Thymus (tissue), 11 donors: Measurements from ENCODE around the gene UPK3BL2. TPM values are rescaled to one million over a fixed set of nuclear protein-coding genes. Genes with fewer than 3 reads are reported as not detected.
"Not testable (repeated sequence)": the region's sequence is repeated elsewhere in the genome, so short reads cannot be mapped to it uniquely, and the experiment has no call there.

Experiments used
- DNase-seq, 9 donors: peaks; one replicate each; pipeline ENCODE4 v3.0.0-alpha.2; 2013; ENCODE audit warnings: low spot score in 9 of 9, low read depth in 6 of 9, missing footprints in 1 of 9
- H3K27ac ChIP-seq, 2 donors: one replicate each; pipeline ENCODE4 v1.5.1; 2013; ENCODE audit warnings: control low read depth in 1 of 2, low read depth in 1 of 2, low read length in 1 of 2, mild to moderate bottlenecking in 1 of 2, moderate library complexity in 1 of 2
- H3K27me3 ChIP-seq, 2 donors: one replicate each; pipeline ENCODE4 v1.5.1; 2013; ENCODE audit warnings: low read length in 1 of 2; ENCODE audit not compliant: control insufficient read depth in 2 of 2, insufficient read depth in 1 of 2
- H3K36me3 ChIP-seq, 2 donors: one replicate each; pipeline ENCODE4 v1.5.1; 2013; ENCODE audit warnings: low read length in 1 of 2, mild to moderate bottlenecking in 1 of 2, moderate library complexity in 1 of 2; ENCODE audit not compliant: control insufficient read depth in 2 of 2, insufficient read depth in 2 of 2
- H3K4me1 ChIP-seq, 2 donors: one replicate each; pipeline ENCODE4 v1.5.1; 2013; ENCODE audit warnings: low read length in 2 of 2; ENCODE audit not compliant: control insufficient read depth in 2 of 2, insufficient read depth in 2 of 2
- H3K4me3 ChIP-seq, 2 donors: one replicate each; pipeline ENCODE4 v1.5.1; 2013; ENCODE audit warnings: low read length in 2 of 2, control low read depth in 1 of 2, mild to moderate bottlenecking in 1 of 2
- H3K9me3 ChIP-seq, 2 donors: one replicate each; pipeline ENCODE4 v1.5.1; 2013; ENCODE audit warnings: low read length in 1 of 2, mild to moderate bottlenecking in 1 of 2; ENCODE audit not compliant: control insufficient read depth in 2 of 2, insufficient read depth in 1 of 2
- WGBS: extraction: QIAGEN DNeasy Blood & Tissue Kit; methylation state at CpG from one replicate; pipeline ENCODE4 v1.1.7; 2013; 5-methylcytosine and 5-hydroxymethylcytosine counted together
- polyA plus RNA-seq: library from polyadenylated mRNA; stranded (reverse); fragments of 200-250 nt; gene quantifications from one replicate; pipeline ENCODE4 v1.2.3, GENCODE V29; 2013
- total RNA-seq: library from RNA; stranded (reverse); fragments of 120-200 nt; gene quantifications from one replicate; pipeline ENCODE4 v1.2.4, GENCODE V29; 2013
- donor health status: healthy.

UPK3BL2 gene
- total and polyA plus RNA-seq, 2 donors = 2.8 to 28.2 TPM

DNA sequence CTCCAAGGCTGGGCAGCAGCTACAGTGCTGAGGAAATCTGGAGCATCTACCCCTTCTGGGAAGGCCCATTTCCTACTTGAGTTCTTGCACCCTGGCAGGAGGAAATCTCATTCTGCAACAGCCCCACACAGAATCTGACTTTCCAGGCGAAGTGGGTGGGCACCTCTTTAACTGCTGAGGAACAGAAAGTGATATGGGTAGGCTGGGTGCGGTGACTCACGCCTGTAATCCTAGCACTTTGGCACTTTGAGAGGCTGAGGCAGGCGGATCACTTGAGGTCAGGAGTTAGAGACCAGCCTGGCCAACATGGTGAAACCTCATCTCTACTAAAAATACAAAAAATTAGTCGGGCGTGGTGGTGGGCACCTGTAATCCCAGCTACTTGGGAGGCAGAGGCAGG is 31.1 kb upstream of the UPK3BL2 start:
- not testable (repeated sequence) for H3K36me3 ChIP-seq, H3K27ac ChIP-seq, H3K4me3 ChIP-seq, H3K27me3 ChIP-seq, H3K4me1 ChIP-seq, H3K9me3 ChIP-seq, DNase-seq
- no CpG with 5 or more reads among the region's 6 CpGs for WGBS

DNA sequence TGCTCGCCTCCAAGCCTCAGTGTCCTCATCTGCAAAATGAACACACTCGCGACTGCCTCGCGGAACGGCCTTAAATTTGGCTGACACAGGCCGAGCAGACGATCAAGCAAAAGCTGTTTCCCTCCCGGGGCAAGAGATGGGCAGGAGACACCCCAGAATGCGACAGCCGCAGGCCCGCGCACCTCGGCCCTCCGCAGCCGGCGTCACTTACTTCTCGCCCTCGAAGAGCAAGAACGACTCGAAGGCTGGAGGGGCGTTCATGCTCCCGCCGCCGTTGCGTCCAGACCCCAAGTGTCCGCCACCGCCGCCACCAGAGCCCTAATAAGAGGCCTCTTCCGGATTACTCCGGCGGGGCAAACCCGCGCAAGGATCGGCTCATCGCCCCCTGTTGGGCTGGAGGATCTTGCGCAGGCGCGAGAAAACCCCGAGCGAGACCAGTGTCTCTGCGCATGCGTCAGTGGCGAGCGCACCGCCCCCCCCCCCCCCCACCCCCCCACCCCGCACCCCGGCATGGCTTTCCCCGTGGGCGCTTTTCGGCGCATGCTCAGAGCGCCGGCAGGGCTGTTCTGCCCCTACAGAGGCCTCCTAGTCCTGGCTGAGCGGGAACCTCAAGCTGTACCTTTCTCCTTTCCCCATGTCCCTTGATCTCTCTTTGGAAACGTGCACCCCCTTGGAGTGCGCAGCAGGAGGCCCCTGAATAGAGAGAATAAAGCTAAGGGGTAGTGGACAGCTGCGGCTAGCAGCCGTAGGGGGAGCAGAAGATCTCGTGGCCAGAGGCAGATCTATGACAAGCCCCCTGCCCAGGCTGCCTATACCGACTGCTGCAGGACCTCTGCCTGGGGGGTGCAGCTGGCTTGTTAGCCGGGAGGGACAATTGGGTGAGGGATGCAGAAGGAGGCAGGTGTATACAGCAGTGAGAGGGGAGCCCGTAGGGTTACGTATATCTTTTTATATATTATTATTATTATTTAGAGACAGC is 29.1 kb upstream of the UPK3BL2 start, which contains the start of gene POLR2J3:
Gene POLR2J3, minus strand, starts transcription at position 323 of the 979 bp plus-strand sequence. Its CDS starts 62 bp downstream, at position 261.
- peak within 1 kb of the TSS; percentile 58 to 64 for H3K4me3 ChIP-seq
- DNase-seq = peak in 7 of 9 donors; percentile 22 to 97 (median 78)
- not testable (repeated sequence) for H3K36me3 ChIP-seq, H3K27me3 ChIP-seq, H3K9me3 ChIP-seq, H3K4me1 ChIP-seq
- WGBS = under 1% methylated on average over 54 of the region's 64 CpGs
- H3K27ac ChIP-seq = peak within 1 kb of the TSS in 1 of 2 donors; percentile 60

- H3K27ac ChIP-seq, DNase-seq, H3K27me3 ChIP-seq, H3K9me3 ChIP-seq, H3K4me3 ChIP-seq, H3K36me3 ChIP-seq, H3K4me1 ChIP-seq: not testable (repeated sequence)
- WGBS = 96% methylated on average over 4 of the region's 11 CpGs
Measured at GRCh38 chr7:102568620-102569019, 25.1 kb upstream of the UPK3BL2 start.

DNA sequence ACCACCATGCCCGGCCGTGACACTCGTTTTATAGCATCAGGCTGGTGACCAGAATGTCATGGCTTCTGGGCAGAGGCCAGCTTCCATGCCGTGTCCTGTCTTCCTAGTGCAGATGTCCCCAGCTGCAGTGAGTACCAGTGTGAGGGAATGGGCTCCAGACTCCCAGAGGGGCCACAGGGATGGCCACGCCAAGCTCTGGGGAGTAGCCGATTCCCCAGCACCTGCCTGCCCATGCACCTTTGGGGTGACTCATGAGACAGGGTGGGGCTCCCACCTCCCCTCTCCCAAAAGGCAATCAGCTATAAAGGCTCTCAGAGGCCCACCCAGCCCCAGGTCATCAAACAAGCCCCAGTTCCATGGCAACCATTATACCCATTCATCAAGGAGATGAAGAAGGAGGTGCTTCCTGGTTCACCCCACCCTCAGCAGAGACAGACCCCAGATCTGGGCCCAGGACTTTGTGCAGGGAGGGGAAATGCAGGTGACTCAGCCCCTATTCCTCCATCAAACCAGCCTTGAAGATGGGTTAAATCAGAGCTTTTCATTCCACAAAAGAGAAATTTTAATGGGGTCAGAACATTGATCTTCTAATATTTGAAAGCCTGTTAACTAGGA is 7.4 kb upstream of the UPK3BL2 start, which contains the start of gene SPDYE2:
Gene SPDYE2, plus strand, starts transcription at position 419 of the 615 bp plus-strand sequence. CDS start 2,030 bp downstream, outside the sequence.
- H3K9me3 ChIP-seq, DNase-seq, H3K4me1 ChIP-seq, H3K27me3 ChIP-seq, H3K4me3 ChIP-seq, H3K27ac ChIP-seq, H3K36me3 ChIP-seq: not testable (repeated sequence)
- WGBS = no CpG with 5 or more reads among the region's 6 CpGs

GRCh38 chr7:102546353-102546752 is 2.9 kb upstream of the UPK3BL2 start:
- H3K27ac ChIP-seq, H3K9me3 ChIP-seq, H3K36me3 ChIP-seq, H3K27me3 ChIP-seq, DNase-seq, H3K4me3 ChIP-seq, H3K4me1 ChIP-seq: not testable (repeated sequence)
- 94% methylated on average over 2 of the region's 6 CpGs for WGBS

- not testable (repeated sequence) for H3K27ac ChIP-seq, H3K9me3 ChIP-seq, H3K27me3 ChIP-seq, H3K4me3 ChIP-seq, DNase-seq, H3K36me3 ChIP-seq, H3K4me1 ChIP-seq
- WGBS = 97% methylated on average over 8 of the region's 12 CpGs
Measured at GRCh38 chr7:102545288-102545687, 1.8 kb upstream of the UPK3BL2 start.

DNA sequence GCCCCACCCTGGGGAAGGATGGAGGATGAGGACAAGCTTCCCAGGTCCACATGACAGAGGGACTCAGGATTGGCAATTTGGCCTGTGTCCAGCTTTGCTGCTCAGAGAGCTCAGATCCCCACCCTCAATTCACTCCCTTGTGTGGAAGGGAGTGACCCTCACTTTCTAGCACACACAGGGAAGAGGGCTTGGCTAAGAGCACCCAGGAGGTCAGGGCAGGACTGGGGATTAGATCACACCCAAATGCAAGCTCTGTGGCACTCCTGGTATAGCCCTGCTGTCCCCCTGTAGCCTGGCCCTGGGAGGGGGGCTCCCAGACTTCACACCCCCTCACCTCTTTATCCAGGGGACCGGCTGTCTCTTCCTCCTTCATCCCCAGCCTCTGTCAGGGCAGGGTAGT is 876 bp upstream of the UPK3BL2 start:
- not testable (repeated sequence) for H3K4me1 ChIP-seq

DNA sequence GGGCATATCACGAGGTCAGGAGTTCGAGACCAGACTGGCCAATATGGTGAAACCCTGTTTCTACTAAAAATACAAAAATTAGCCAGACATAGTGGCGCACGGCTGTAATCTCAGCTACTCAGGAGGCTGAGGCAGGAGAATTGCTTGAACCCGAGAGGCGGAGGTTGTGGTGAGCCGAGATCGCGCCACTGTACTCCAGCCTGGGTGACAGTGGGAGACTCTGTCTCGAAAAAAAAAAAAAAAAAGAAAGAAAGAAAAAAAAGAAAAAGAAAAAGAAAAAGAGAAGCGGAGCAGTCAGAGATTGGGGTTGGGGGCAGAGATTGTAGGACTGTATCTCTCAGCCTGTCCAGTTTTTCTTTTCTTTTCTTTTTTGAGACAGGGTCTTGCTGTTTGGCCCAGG is 725 bp downstream of the UPK3BL2 start:
- H3K27ac ChIP-seq, H3K4me3 ChIP-seq, DNase-seq, H3K9me3 ChIP-seq, H3K36me3 ChIP-seq, H3K27me3 ChIP-seq, H3K4me1 ChIP-seq: not testable (repeated sequence)
- 92% methylated on average over 7 of the region's 11 CpGs for WGBS

More for the DNA sequence above, 876 bp upstream of the UPK3BL2 start:
- no CpG with 5 or more reads among the region's 1 CpG for WGBS
- not testable (repeated sequence) for H3K27me3 ChIP-seq, DNase-seq, H3K9me3 ChIP-seq, H3K4me3 ChIP-seq, H3K27ac ChIP-seq, H3K36me3 ChIP-seq

GRCh38 chr7:102542083-102542482 is 1.4 kb downstream of the UPK3BL2 start:
- H3K27me3 ChIP-seq, H3K27ac ChIP-seq, H3K4me3 ChIP-seq, DNase-seq, H3K9me3 ChIP-seq, H3K36me3 ChIP-seq, H3K4me1 ChIP-seq: not testable (repeated sequence)
- WGBS = 98% methylated on average over 4 of the region's 8 CpGs
